ENCODE measurements around the gene TSSK3. TPM values are rescaled to one million over a fixed set of nuclear protein-coding genes. Genes with fewer than 3 reads are reported as not detected.

Gene TSSK3
- total and polyA plus RNA-seq, 9 of the 15 experiments (the other 6 are each of a cell fraction or from before 2014, with no cell fraction given) = 0.27 to 2.8 (median 1.9) TPM

GRCh38 chr1:32400876-32401631 is 38.7 kb downstream of the TSSK3 start (continued):
- TF ChIP-seq KDM4B (IDR thresholded peaks at IDR 0.05; ENCODE audit: borderline replicate concordance in 2 of 2, low read depth in 1 of 2) = peak in 1 of 2 experiments; percentile 44; a peak in 1 of 4 replicates
- peak; percentile 28; the same call in 1 of the 2 replicates for TF ChIP-seq TCF3 (CRISPR knock-in tag; IDR thresholded peaks at IDR 0.05)
- TF ChIP-seq ZNF512 (tag; IDR thresholded peaks at IDR 0.05) = peak; percentile 40; the same call in 1 of the 2 replicates
- TF ChIP-seq CC2D1A (IDR thresholded peaks at IDR 0.05) = peak; percentile 82
- TF ChIP-seq XRCC5 (IDR thresholded peaks at IDR 0.05; ENCODE audit: low read depth, low read length) = peak; percentile 67; the same call in 1 of the 2 replicates
- TF ChIP-seq CREM (IDR thresholded peaks at IDR 0.05; ENCODE audit: low read depth) = 0 out of 2 replicates have a peak, but pooled peaks have one; percentile 9
- TF ChIP-seq SMC3 (conservative IDR thresholded peaks at IDR 0.05; ENCODE audit: insufficient read depth, low read depth, low read length) = peak; percentile 87
- no peak for TF ChIP-seq SMARCA5 (IDR thresholded peaks at IDR 0.05)
- TF ChIP-seq ZNF655 (CRISPR knock-in tag; IDR thresholded peaks at IDR 0.05) = no peak
- TF ChIP-seq ZNF175 (CRISPR knock-in tag; IDR thresholded peaks at IDR 0.05; ENCODE audit: low read depth) = no peak
- TF ChIP-seq ZNF384 (IDR thresholded peaks at IDR 0.05; ENCODE audit: low read depth, low read length) = 0 out of 2 replicates have a peak, but pooled peaks have one; percentile 28
- no peak for TF ChIP-seq TRIM24 (IDR thresholded peaks at IDR 0.05)
- no peak for TF ChIP-seq RBM25 (IDR thresholded peaks at IDR 0.05; ENCODE audit: low read depth, low read length, severe bottlenecking)
- no peak for TF ChIP-seq KDM2B (CRISPR knock-in tag; IDR thresholded peaks at IDR 0.05)
- TF ChIP-seq ZNF239 (CRISPR knock-in tag; IDR thresholded peaks at IDR 0.05) = no peak
- no peak for TF ChIP-seq HBP1 (CRISPR knock-in tag; IDR thresholded peaks at IDR 0.05)
- TF ChIP-seq THRB (CRISPR knock-in tag; conservative IDR thresholded peaks at IDR 0.05) = 0 out of 2 replicates have a peak, but pooled peaks have one; percentile 55
- no peak for TF ChIP-seq ZNF79 (CRISPR knock-in tag; IDR thresholded peaks at IDR 0.05; ENCODE audit: low read depth)
- TF ChIP-seq ARID1B (IDR thresholded peaks at IDR 0.05) = peak; percentile 21; the same call in 1 of the 2 replicates
- TF ChIP-seq U2AF1 (optimal IDR thresholded peaks at IDR 0.05; ENCODE audit: low read depth, low read length) = no peak
- TF ChIP-seq SAFB (IDR thresholded peaks at IDR 0.05; ENCODE audit: borderline replicate concordance, low read depth, low read length) = no peak
- no peak for TF ChIP-seq NFATC3 (IDR thresholded peaks at IDR 0.05)
- peak; percentile 30; the same call in 1 of the 2 replicates for TF ChIP-seq HCFC1 (IDR thresholded peaks at IDR 0.05; ENCODE audit: low read depth, low read length)
- no peak for TF ChIP-seq ZNF324 (CRISPR knock-in tag; IDR thresholded peaks at IDR 0.05)
